ENCODE data around the gene RBBP5.
A peak's percentile ranks its signal among the peaks of the same experiment; 100 is the strongest.

The RBBP5 gene

GRCh38 chr1:205073511-205073910 lies 48.3 kb downstream of the RBBP5 start:
- no peak for DNase-seq

GRCh38 chr1:205072881-205073280 lies 48.9 kb downstream of the RBBP5 start:
- no peak for DNase-seq

- no peak for DNase-seq
Measured at GRCh38 chr1:205072286-205072685, 49.5 kb downstream of the RBBP5 start.

- no peak for DNase-seq
Measured at GRCh38 chr1:205071801-205072200, 50.0 kb downstream of the RBBP5 start.

GRCh38 chr1:205071028-205071409 lies 50.8 kb downstream of the RBBP5 start:
- DNase-seq = no peak

GRCh38 chr1:205069371-205070125 lies 52.2 kb downstream of the RBBP5 start:
- DNase-seq = no peak

GRCh38 chr1:205068457-205069040 lies 53.2 kb downstream of the RBBP5 start:
- no peak for DNase-seq

- DNase-seq = no peak
Measured at GRCh38 chr1:205068001-205068400, 53.8 kb downstream of the RBBP5 start.

- no peak for DNase-seq
Measured at GRCh38 chr1:205067031-205067430, 54.7 kb downstream of the RBBP5 start.

GRCh38 chr1:205066141-205066818 lies 55.5 kb downstream of the RBBP5 start:
- no peak for DNase-seq

- DNase-seq = no peak
Measured at GRCh38 chr1:205065666-205066065, 56.1 kb downstream of the RBBP5 start.

- no peak for DNase-seq
Measured at GRCh38 chr1:205064741-205065316, 56.9 kb downstream of the RBBP5 start.

GRCh38 chr1:205064301-205064700 lies 57.5 kb downstream of the RBBP5 start:
- DNase-seq = no peak

GRCh38 chr1:205062895-205063294 lies 58.9 kb downstream of the RBBP5 start:
- no peak for DNase-seq

- DNase-seq = no peak
Measured at GRCh38 chr1:205062319-205062718, 59.5 kb downstream of the RBBP5 start.

GRCh38 chr1:205061665-205062069 lies 60.1 kb downstream of the RBBP5 start:
- DNase-seq = peak; percentile 45

GRCh38 chr1:205061227-205061626 lies 60.6 kb downstream of the RBBP5 start:
- DNase-seq = no peak

- no peak for DNase-seq
Measured at GRCh38 chr1:205060746-205061145, 61.0 kb downstream of the RBBP5 start.

- DNase-seq = no peak
Measured at GRCh38 chr1:205059660-205060059, 62.1 kb downstream of the RBBP5 start.

GRCh38 chr1:205058853-205059252 lies 62.9 kb downstream of the RBBP5 start:
- DNase-seq = no peak

GRCh38 chr1:205057808-205058575 lies 63.8 kb downstream of the RBBP5 start:
- DNase-seq = no peak

- DNase-seq = no peak
Measured at GRCh38 chr1:205056956-205057568, 64.7 kb downstream of the RBBP5 start.

- no peak for DNase-seq
Measured at GRCh38 chr1:205056188-205056611, 65.6 kb downstream of the RBBP5 start.

Data from MV-4-11 (cell line).